MCF 10A (cell line): ENCODE data around the gene CLEC18B. TPM values are rescaled to one million over a fixed set of nuclear protein-coding genes. Genes with fewer than 3 reads are reported as not detected.
"Not testable (repeated sequence)": the region's sequence is repeated elsewhere in the genome, so short reads cannot be mapped to it uniquely, and the experiment has no call there.

Experiments
- BruUV-seq: library from RNA; stranded (reverse); fragments of 400-500 nt; replicated peaks from 2 replicates; lab custom pipeline; 2021; lab: Mats Ljungman, UMichigan
- CTCF ChIA-PET: fragments of 300-600 bp; sonication (Branson Sonifier 250); formaldehyde crosslinking; extraction: SDS; loops from one replicate; lab custom pipeline; 2021; ENCODE audit warnings: antibody characterized with exemption, inconsistent platforms; lab: Yijun Ruan, JAX
- POLR2A ChIA-PET: fragments of 300-600, 350-650 bp; sonication (Branson Sonifier 250); formaldehyde crosslinking; extraction: SDS; loops from one replicate; lab custom pipeline; 2020; ENCODE audit warnings: antibody characterized with exemption, inconsistent platforms; lab: Yijun Ruan, JAX
- DNase-seq: peaks from one replicate; pipeline ENCODE4 v3.0.0-alpha.2; 2018; ENCODE audit not compliant: unreplicated experiment
- H3K27ac Mint-ChIP-seq: one replicate; pipeline ENCODE4 v1.8.0; 2022; ENCODE audit warnings: mild to moderate bottlenecking, low read depth, mixed read lengths; ENCODE audit not compliant: unreplicated experiment
- H3K27me3 Mint-ChIP-seq: one replicate; pipeline ENCODE4 v1.8.0; 2022; ENCODE audit warnings: mixed read lengths; ENCODE audit not compliant: insufficient read depth, unreplicated experiment
- H3K36me3 Mint-ChIP-seq: one replicate; pipeline ENCODE4 v1.8.0; 2022; ENCODE audit warnings: mild to moderate bottlenecking, moderate library complexity, mixed read lengths; ENCODE audit not compliant: insufficient read depth, unreplicated experiment
- H3K4me1 Mint-ChIP-seq: one replicate; pipeline ENCODE4 v1.8.0; 2022; ENCODE audit warnings: mixed read lengths; ENCODE audit not compliant: insufficient read depth, unreplicated experiment
- H3K4me3 Mint-ChIP-seq: one replicate; pipeline ENCODE4 v1.8.0; 2022; ENCODE audit warnings: mild to moderate bottlenecking, moderate library complexity, mixed read lengths; ENCODE audit not compliant: unreplicated experiment
- H3K9me3 Mint-ChIP-seq: one replicate; pipeline ENCODE4 v1.8.0; 2022; ENCODE audit warnings: mixed read lengths; ENCODE audit not compliant: unreplicated experiment
- intact Hi-C: fragments of 100-400 bp; cut with micrococcal nuclease; formaldehyde crosslinking; loops from 2 replicates; pipeline ENCODE4 v1.14.1; 2022
- total RNA-seq: library from RNA; stranded (reverse); gene quantifications from 2 replicates; pipeline ENCODE4 v1.2.3, GENCODE V29; 2022

CLEC18B gene
- total RNA-seq, 1 experiment from 2014 or later: 0.89 TPM

DNA sequence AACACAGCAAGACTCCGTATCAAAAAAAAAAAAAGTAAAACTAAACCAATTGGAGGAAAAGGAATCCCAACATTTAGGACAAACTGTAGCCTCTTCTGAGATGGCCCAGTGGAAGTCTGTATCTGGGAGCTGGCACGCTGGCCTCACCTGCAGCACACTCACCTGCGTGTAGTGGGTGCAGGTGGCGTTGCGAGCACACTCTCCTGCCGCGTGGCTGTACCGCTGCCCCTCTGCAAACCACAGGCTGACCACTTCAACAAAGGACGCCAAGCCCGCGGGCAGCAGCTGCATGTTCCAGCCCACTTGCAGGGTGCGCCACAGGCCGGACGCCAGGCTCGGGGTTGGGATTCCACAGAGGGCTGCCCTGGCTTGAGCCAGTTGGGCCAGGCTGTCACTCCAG is 3.4 kb downstream of the CLEC18B start:
- H3K9me3 Mint-ChIP-seq, H3K27ac Mint-ChIP-seq, H3K27me3 Mint-ChIP-seq, BruUV-seq, intact Hi-C loops, CTCF ChIA-PET, DNase-seq, H3K4me3 Mint-ChIP-seq, H3K36me3 Mint-ChIP-seq, H3K4me1 Mint-ChIP-seq, POLR2A ChIA-PET: not testable (repeated sequence)

DNA sequence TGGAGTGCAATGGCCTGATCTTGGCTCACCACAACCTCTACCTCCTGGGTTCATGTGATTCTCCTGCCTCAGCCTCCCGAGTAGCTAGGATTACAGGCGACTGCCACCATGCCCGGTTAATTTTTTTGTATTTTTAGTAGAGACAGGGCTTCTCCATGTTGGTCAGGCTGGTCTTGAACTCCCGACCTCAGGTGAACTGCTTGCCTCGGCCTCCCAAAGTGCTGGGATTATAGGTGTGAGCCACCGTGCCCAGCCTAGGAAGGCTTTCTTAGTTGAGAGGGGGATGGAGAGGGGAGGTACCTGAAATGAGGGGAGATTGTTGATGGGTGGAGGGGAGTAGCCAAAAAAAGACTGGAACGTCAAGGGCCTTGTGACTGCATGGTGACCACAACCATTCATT is 7.4 kb downstream of the CLEC18B start:
- BruUV-seq, intact Hi-C loops, H3K4me3 Mint-ChIP-seq, H3K27me3 Mint-ChIP-seq, H3K4me1 Mint-ChIP-seq, H3K36me3 Mint-ChIP-seq, CTCF ChIA-PET, POLR2A ChIA-PET, DNase-seq, H3K27ac Mint-ChIP-seq, H3K9me3 Mint-ChIP-seq: not testable (repeated sequence)

DNA sequence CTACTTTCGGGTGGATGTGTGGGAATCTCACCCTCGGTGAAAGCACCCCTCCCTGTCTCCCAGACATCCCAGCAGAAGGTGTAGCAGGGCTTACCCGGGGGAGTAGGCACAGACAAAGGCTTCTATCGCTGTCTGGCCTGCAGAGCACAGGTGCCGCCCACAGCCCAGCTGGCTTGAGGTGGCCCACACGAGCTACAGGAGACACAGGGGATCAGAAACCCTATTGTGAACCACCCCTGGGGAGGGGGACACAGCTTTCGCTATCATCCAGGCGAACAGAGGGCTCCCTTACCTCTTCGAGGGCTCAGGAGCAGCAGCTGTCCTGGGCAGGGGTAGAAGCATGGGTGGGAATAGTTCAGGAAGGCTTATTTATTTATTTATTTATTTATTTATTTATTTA is 7.8 kb downstream of the CLEC18B start:
- H3K4me1 Mint-ChIP-seq, H3K9me3 Mint-ChIP-seq, BruUV-seq, H3K27me3 Mint-ChIP-seq, CTCF ChIA-PET, POLR2A ChIA-PET, DNase-seq, H3K4me3 Mint-ChIP-seq, intact Hi-C loops, H3K27ac Mint-ChIP-seq, H3K36me3 Mint-ChIP-seq: not testable (repeated sequence)

DNA sequence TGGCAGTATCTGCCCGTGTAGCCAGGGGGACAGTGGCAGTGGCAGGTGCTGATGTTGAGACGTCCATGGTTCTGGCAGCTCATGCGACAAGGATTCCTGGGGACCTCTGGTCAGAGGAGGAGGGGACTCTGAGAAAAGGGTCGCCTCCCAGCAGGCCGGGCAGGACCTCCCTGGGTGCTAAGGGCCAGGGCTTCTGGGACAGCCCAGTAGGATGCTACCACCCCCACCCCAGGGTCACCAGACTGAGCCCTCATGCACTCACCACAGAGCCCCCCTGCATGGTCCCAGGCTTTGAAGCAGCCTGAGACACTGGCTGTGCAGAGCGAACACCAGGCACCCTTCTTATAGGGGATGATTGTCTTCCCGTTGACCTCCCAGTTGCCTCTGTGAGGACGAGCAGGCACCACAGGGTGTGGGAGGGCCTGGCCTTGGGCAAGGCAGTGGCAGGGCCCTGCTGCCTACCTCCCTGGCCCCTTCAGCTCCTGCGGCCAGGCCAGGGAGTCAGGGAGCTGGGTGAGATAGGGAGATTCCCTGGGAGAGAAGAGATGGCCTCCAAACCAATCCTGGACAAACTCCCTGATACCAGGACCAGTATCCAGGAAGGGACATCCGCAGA is 8.4 kb downstream of the CLEC18B start:
- intact Hi-C loops, DNase-seq, BruUV-seq, CTCF ChIA-PET, H3K27ac Mint-ChIP-seq, H3K4me3 Mint-ChIP-seq, H3K36me3 Mint-ChIP-seq, H3K4me1 Mint-ChIP-seq, H3K9me3 Mint-ChIP-seq, H3K27me3 Mint-ChIP-seq, POLR2A ChIA-PET: not testable (repeated sequence)

DNA sequence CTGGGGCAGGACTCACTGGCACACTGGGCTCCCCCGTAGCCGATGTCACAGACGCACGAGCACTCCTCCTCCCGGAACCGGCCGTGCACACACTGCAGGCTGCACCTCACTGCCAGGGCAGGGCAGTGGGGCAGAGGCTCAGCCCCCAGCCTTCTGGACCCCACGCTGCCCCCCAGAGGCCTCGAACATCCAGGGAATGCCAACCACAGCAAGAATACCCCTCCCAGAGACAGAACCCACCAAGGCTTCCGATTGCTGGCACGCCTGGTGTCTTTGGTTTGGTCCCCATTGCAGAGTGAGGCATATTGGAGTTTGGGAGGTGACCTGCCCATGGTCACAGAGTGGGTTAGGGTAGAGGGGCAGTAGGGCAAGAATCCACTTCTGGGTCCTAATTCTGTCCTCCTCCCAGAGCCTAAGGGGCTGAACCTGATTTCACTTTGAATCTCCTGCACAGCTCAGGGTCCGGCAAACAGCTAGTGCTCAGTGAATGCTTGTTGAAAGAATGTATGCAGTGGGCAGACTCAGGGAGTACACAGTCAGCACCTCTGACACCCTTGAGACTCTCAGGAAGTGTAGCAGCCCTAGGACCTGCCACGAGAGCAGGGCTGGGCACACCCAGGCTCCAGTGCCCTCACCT is 9.0 kb downstream of the CLEC18B start:
- BruUV-seq, H3K9me3 Mint-ChIP-seq, POLR2A ChIA-PET, H3K36me3 Mint-ChIP-seq, H3K27me3 Mint-ChIP-seq, DNase-seq, intact Hi-C loops, CTCF ChIA-PET, H3K27ac Mint-ChIP-seq, H3K4me3 Mint-ChIP-seq, H3K4me1 Mint-ChIP-seq: not testable (repeated sequence)

DNA sequence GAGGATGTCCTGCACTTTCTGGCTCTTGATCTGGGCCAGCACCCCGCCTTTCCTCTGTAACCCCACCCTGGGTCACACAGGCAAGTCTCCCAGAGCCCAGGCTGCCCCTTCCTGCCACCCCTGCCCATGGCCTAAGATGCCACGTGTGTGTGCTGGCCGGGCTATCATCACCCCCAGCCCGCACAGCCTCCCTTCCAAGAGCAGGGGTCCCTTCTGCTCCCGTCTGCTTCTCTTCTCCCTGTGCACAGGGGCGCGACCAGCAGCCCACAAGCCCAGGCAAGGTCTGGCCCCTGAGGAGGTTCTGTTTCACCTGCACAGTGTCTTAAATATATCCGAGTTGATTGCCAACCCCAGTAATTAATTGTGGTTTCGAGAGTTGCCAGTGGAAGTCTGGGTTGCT is 10.3 kb downstream of the CLEC18B start:
- H3K9me3 Mint-ChIP-seq, CTCF ChIA-PET, POLR2A ChIA-PET, BruUV-seq, H3K36me3 Mint-ChIP-seq, H3K4me1 Mint-ChIP-seq, H3K27me3 Mint-ChIP-seq, H3K27ac Mint-ChIP-seq, intact Hi-C loops, DNase-seq, H3K4me3 Mint-ChIP-seq: not testable (repeated sequence)

DNA sequence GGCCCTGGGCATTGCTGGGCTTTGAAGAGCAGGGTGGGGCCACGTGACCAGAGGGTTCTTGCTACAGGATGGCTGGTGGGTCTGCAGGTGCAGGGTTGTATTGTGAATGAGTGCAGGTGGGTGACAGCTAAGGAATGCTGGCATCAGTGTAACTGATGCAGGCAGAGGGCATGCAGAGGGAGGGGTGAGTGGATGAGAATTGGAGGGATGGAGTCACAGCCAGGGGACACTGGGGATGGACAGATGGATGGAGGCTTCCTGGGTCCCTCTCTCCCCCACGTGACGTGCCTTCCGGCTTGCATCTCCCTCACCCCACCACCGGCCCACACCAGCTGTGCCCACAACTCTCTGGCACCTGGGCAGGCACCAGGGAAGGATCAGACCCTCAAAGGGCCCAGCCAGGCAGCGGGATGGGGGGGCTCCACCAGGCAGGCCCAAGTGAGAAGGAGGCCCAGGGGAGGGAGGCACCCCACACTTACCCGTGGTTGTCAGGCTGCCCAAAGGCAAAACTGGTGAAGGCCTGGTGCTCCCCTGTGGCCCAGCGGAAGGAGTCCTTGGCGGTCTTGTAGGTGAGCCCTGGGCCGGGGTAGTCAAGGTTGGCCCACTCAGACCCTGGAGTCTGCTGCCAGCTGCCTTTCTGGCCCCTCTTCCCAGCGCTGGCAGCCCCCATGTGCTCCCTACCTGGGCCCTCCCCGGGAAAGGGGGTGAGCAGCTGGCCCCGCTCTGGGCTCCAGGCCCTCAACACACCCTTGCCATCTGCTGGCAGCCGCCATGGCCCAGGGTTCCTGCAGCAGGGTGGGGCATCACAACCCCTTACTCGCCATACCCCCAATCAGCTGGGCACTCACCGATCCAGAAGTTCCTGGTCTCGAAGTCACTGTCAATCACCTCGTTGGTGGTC is 11.0 kb downstream of the CLEC18B start:
- H3K4me3 Mint-ChIP-seq, CTCF ChIA-PET, H3K27ac Mint-ChIP-seq, H3K4me1 Mint-ChIP-seq, POLR2A ChIA-PET, H3K9me3 Mint-ChIP-seq, H3K27me3 Mint-ChIP-seq, intact Hi-C loops, DNase-seq, H3K36me3 Mint-ChIP-seq, BruUV-seq: not testable (repeated sequence)

DNA sequence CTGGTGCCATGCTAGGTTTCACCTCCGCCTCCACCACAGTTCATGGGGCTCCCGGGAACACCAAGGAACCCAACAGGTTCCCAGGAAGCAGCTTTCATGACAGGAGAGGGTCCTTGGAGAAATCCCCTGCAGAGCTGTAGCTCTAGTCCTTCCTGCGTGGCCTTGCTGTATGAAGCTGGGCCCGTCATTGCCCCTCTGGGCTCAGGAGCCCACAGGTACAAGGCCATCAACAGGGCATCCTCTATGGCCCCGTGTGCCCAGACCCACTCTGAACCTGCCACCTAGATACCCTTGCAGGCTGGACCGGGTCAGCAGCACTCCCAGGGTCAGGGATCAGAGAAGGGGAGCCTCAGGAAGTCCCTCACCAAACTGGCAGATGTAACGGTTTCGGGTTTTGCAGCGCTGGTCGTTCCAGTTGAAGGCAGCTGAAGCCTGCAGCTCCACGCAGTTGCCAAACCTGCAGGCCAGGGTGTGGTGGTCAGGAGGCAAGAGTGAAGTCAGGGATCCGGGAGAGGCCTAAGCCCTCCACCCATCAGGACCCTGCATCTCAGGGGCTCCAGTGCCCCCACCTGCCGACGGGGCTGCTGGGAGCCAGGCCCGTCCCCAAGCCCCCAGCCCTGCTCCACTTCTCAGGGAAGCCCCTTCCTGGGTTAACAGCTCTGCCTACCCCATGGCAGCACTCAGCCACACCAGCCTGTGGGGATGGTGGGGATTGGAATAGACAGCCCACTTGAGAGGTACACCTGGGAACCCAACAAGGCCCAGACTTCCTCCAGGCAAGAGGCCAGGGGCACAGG is 11.9 kb downstream of the CLEC18B start:
- H3K36me3 Mint-ChIP-seq, DNase-seq, H3K27ac Mint-ChIP-seq, CTCF ChIA-PET, BruUV-seq, H3K27me3 Mint-ChIP-seq, H3K9me3 Mint-ChIP-seq, intact Hi-C loops, POLR2A ChIA-PET, H3K4me3 Mint-ChIP-seq, H3K4me1 Mint-ChIP-seq: not testable (repeated sequence)
